ENCODE measurements around the gene DPH3.

DNA sequence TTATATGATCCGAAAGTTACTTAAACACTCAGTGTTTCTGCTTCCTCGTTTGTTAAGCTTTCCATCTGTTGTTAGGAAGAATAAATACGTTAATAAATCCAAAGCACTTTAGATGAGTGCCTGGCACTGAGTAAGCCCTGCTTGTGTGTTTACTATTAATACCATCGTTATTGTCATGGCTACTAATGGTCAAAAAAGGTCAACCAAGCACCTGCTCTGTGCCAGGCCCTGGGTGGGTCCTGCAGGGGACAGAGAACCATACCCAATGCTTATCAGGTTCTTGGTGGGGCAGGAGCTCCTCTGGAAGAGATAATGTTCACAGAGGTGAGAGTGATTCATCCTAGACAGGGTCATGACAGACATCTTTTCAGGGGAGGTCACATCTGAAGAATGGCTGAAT is 50.4 kb downstream of the DPH3 start:
- TF ChIP-seq, protein P1, sequence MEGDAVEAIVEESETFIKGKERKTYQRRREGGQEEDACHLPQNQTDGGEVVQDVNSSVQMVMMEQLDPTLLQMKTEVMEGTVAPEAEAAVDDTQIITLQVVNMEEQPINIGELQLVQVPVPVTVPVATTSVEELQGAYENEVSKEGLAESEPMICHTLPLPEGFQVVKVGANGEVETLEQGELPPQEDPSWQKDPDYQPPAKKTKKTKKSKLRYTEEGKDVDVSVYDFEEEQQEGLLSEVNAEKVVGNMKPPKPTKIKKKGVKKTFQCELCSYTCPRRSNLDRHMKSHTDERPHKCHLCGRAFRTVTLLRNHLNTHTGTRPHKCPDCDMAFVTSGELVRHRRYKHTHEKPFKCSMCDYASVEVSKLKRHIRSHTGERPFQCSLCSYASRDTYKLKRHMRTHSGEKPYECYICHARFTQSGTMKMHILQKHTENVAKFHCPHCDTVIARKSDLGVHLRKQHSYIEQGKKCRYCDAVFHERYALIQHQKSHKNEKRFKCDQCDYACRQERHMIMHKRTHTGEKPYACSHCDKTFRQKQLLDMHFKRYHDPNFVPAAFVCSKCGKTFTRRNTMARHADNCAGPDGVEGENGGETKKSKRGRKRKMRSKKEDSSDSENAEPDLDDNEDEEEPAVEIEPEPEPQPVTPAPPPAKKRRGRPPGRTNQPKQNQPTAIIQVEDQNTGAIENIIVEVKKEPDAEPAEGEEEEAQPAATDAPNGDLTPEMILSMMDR (conservative IDR thresholded peaks at IDR 0.05): no peak
- no peak for TF ChIP-seq EZH2 (IDR thresholded peaks at IDR 0.05; ENCODE audit: low read depth)

Measured in PC-9 (cell line).